Activated naive CD4-positive, alpha-beta T cell treated with anti-CD3 and anti-CD28 coated beads, Interleukin-2, amount 50 U/mL, for 16 hours (primary cell): Measurements from ENCODE around the gene ACAA2.
"Not testable (repeated sequence)": the region's sequence is repeated elsewhere in the genome, so short reads cannot be mapped to it uniquely, and the experiment has no call there.

Source experiments
- DNase-seq: peaks from one replicate; pipeline ENCODE4 v3.0.0-alpha.2; 2020

Gene ACAA2

GRCh38 chr18:49811151-49811938 is 2.0 kb downstream of the ACAA2 start:
- no peak for DNase-seq

GRCh38 chr18:49808553-49809191 is 4.7 kb downstream of the ACAA2 start:
- not testable (repeated sequence) for DNase-seq

- DNase-seq: no peak
These were observed 9.2 kb downstream of the ACAA2 start for GRCh38 chr18:49804096-49804495.

- DNase-seq: no peak
These were observed 10.7 kb downstream of the ACAA2 start for GRCh38 chr18:49802623-49803022.

GRCh38 chr18:49800491-49800890 is 12.8 kb downstream of the ACAA2 start:
- not testable (repeated sequence) for DNase-seq

GRCh38 chr18:49799806-49800205 is 13.5 kb downstream of the ACAA2 start:
- DNase-seq: not testable (repeated sequence)

- no peak for DNase-seq
These were observed 15.3 kb downstream of the ACAA2 start for GRCh38 chr18:49798001-49798400.

GRCh38 chr18:49795612-49796552 is 17.5 kb downstream of the ACAA2 start:
- no peak for DNase-seq

GRCh38 chr18:49794743-49795142 is 18.6 kb downstream of the ACAA2 start:
- DNase-seq: no peak

GRCh38 chr18:49789560-49790134 is 23.7 kb downstream of the ACAA2 start:
- DNase-seq: not testable (repeated sequence)

GRCh38 chr18:49788327-49788898 is 24.9 kb downstream of the ACAA2 start:
- no peak for DNase-seq

GRCh38 chr18:49786019-49786720 is 27.2 kb downstream of the ACAA2 start:
- no peak for DNase-seq

- DNase-seq: no peak
These were observed 28.7 kb downstream of the ACAA2 start for GRCh38 chr18:49784427-49785185.

- DNase-seq: not testable (repeated sequence)
These were observed 29.7 kb downstream of the ACAA2 start for GRCh38 chr18:49783631-49784030.

GRCh38 chr18:49778826-49779465 is 34.4 kb downstream of the ACAA2 start:
- DNase-seq: no peak

GRCh38 chr18:49769047-49769728 is 44.1 kb downstream of the ACAA2 start:
- DNase-seq: no peak

GRCh38 chr18:49768051-49768391 is 45.3 kb downstream of the ACAA2 start:
- DNase-seq: no peak

GRCh38 chr18:49767111-49768050 is 46.0 kb downstream of the ACAA2 start:
- DNase-seq: no peak

GRCh38 chr18:49766646-49767045 is 46.7 kb downstream of the ACAA2 start:
- DNase-seq: no peak
